ENCODE data around the gene CCBE1. TPM values are rescaled to one million over a fixed set of nuclear protein-coding genes. Genes with fewer than 3 reads are reported as not detected.

CCBE1 gene
- total and polyA plus RNA-seq, 5 experiments from 2014 or later = 0.36 TPM; not detected in 4

- no peaks in the 10 kb centered on the region for H3K36me3 Mint-ChIP-seq
- POLR2A ChIA-PET = no interaction called here
- peaks cover 0 to 3% (median 0%) of the 10 kb centered on the region in 9 donors for H3K9me3 Mint-ChIP-seq
- H3K4me3 Mint-ChIP-seq = no peak overlapping the region
- H3K4me1 Mint-ChIP-seq = no peaks in the 10 kb centered on the region
- ATAC-seq (no peak), DNase-seq (no peak)
- peaks cover 0 to 11% (median 6%) of the 10 kb centered on the region in 5 donors for H3K27me3 Mint-ChIP-seq
- H3K27ac Mint-ChIP-seq = no peak overlapping the region
These were observed 80.7 kb downstream of the CCBE1 start for GRCh38 chr18:59616501-59616900.

- POLR2A ChIA-PET = no interaction called here
- DNase-seq = no peak
- H3K27ac Mint-ChIP-seq = no peak overlapping the region
- no peaks in the 10 kb centered on the region for H3K4me1 Mint-ChIP-seq
- H3K27me3 Mint-ChIP-seq = peaks cover 0 to 13% (median 1%) of the 10 kb centered on the region in 5 donors
- no peak for ATAC-seq
- no peaks in the 10 kb centered on the region for H3K36me3 Mint-ChIP-seq
- no peak overlapping the region for H3K4me3 Mint-ChIP-seq
- peaks cover 0 to 6% (median 0%) of the 10 kb centered on the region in 9 donors for H3K9me3 Mint-ChIP-seq
These were observed 83.3 kb downstream of the CCBE1 start for GRCh38 chr18:59613903-59614302.

- ATAC-seq (no peak), DNase-seq (no peak)
- Mint-ChIP-seq H3K4me3 (no peak overlapping the region), H3K9me3 (peaks cover 0 to 10% (median 0%) of the 10 kb centered on the region in 9 donors), H3K36me3 (no peaks in the 10 kb centered on the region), H3K27ac (no peak overlapping the region), H3K4me1 (no peaks in the 10 kb centered on the region), H3K27me3 (peaks cover 0 to 16% (median 0%) of the 10 kb centered on the region in 5 donors)
- POLR2A ChIA-PET = no interaction called here
These were observed 84.8 kb downstream of the CCBE1 start for GRCh38 chr18:59612381-59612780.

GRCh38 chr18:59610546-59611140 is 86.6 kb downstream of the CCBE1 start:
- Mint-ChIP-seq H3K27me3 (peaks cover 0 to 11% (median 0%) of the 10 kb centered on the region in 5 donors), H3K9me3 (peaks cover 0 to 10% (median 0%) of the 10 kb centered on the region in 9 donors), H3K27ac (no peak overlapping the region), H3K36me3 (no peaks in the 10 kb centered on the region), H3K4me1 (no peaks in the 10 kb centered on the region), H3K4me3 (no peak overlapping the region)
- POLR2A ChIA-PET = no interaction called here
- DNase-seq = no peak
- ATAC-seq = no peak

- no peak overlapping the region for H3K4me3 Mint-ChIP-seq
- no peaks in the 10 kb centered on the region for H3K36me3 Mint-ChIP-seq
- POLR2A ChIA-PET = no interaction called here
- no peaks in the 10 kb centered on the region for H3K4me1 Mint-ChIP-seq
- no peak for ATAC-seq
- H3K27ac Mint-ChIP-seq = no peak overlapping the region
- peaks cover 0 to 10% (median 0%) of the 10 kb centered on the region in 9 donors for H3K9me3 Mint-ChIP-seq
- DNase-seq = no peak
- peaks cover 0 to 9% (median 0%) of the 10 kb centered on the region in 5 donors for H3K27me3 Mint-ChIP-seq
These were observed 87.6 kb downstream of the CCBE1 start for GRCh38 chr18:59609654-59610053.

- POLR2A ChIA-PET = no interaction called here
- Mint-ChIP-seq H3K9me3 (peaks cover 0 to 10% (median 0%) of the 10 kb centered on the region in 9 donors), H3K4me3 (no peak overlapping the region), H3K4me1 (no peaks in the 10 kb centered on the region), H3K27me3 (peaks cover 0 to 9% (median 0%) of the 10 kb centered on the region in 5 donors), H3K36me3 (no peaks in the 10 kb centered on the region), H3K27ac (no peak overlapping the region)
- DNase-seq = no peak
- ATAC-seq = no peak
These were observed 89.8 kb downstream of the CCBE1 start for GRCh38 chr18:59607471-59607870.

- H3K4me1 Mint-ChIP-seq = no peaks in the 10 kb centered on the region
- no peaks in the 10 kb centered on the region for H3K36me3 Mint-ChIP-seq
- POLR2A ChIA-PET = no interaction called here
- peaks cover 0 to 9% (median 0%) of the 10 kb centered on the region in 5 donors for H3K27me3 Mint-ChIP-seq
- H3K27ac Mint-ChIP-seq = no peak overlapping the region
- DNase-seq = no peak
- no peak for ATAC-seq
- H3K9me3 Mint-ChIP-seq = peaks cover 0 to 10% (median 0%) of the 10 kb centered on the region in 9 donors
- H3K4me3 Mint-ChIP-seq = no peak overlapping the region
These were observed 90.2 kb downstream of the CCBE1 start for GRCh38 chr18:59607078-59607379.

- no peak overlapping the region for H3K4me3 Mint-ChIP-seq
- peaks cover 0 to 10% (median 0%) of the 10 kb centered on the region in 9 donors for H3K9me3 Mint-ChIP-seq
- H3K36me3 Mint-ChIP-seq = no peaks in the 10 kb centered on the region
- no peak for ATAC-seq
- no peak overlapping the region for H3K27ac Mint-ChIP-seq
- no peak for DNase-seq
- POLR2A ChIA-PET = no interaction called here
- no peaks in the 10 kb centered on the region for H3K4me1 Mint-ChIP-seq
- peaks cover 0 to 9% (median under 1%) of the 10 kb centered on the region in 5 donors for H3K27me3 Mint-ChIP-seq
These were observed 90.8 kb downstream of the CCBE1 start for GRCh38 chr18:59606193-59607077.

- H3K9me3 Mint-ChIP-seq = peaks cover 0 to 10% (median 0%) of the 10 kb centered on the region in 9 donors
- ATAC-seq (no peak), DNase-seq (no peak)
- no peak overlapping the region for H3K27ac Mint-ChIP-seq
- peaks cover 0 to 10% (median 2%) of the 10 kb centered on the region in 5 donors for H3K27me3 Mint-ChIP-seq
- POLR2A ChIA-PET = no interaction called here
- H3K4me3 Mint-ChIP-seq = no peak overlapping the region
- no peaks in the 10 kb centered on the region for H3K36me3 Mint-ChIP-seq
- H3K4me1 Mint-ChIP-seq = no peaks in the 10 kb centered on the region
These were observed 91.5 kb downstream of the CCBE1 start for GRCh38 chr18:59605633-59606192.

GRCh38 chr18:59604877-59605276 is 92.3 kb downstream of the CCBE1 start:
- Mint-ChIP-seq H3K4me3 (no peak overlapping the region), H3K27ac (no peak overlapping the region), H3K36me3 (no peaks in the 10 kb centered on the region), H3K4me1 (no peaks in the 10 kb centered on the region), H3K9me3 (peaks cover 0 to 10% (median 0%) of the 10 kb centered on the region in 9 donors), H3K27me3 (peaks cover 0 to 13% (median 2%) of the 10 kb centered on the region in 5 donors)
- DNase-seq = no peak
- ATAC-seq = no peak
- POLR2A ChIA-PET = no interaction called here

- H3K4me3 Mint-ChIP-seq = no peak overlapping the region
- no peak overlapping the region for H3K27ac Mint-ChIP-seq
- no peaks in the 10 kb centered on the region for H3K4me1 Mint-ChIP-seq
- POLR2A ChIA-PET = no interaction called here
- no peak for DNase-seq
- no peaks in the 10 kb centered on the region for H3K36me3 Mint-ChIP-seq
- peaks cover 0 to 2% (median 0%) of the 10 kb centered on the region in 9 donors for H3K9me3 Mint-ChIP-seq
- no peak for ATAC-seq
- peaks cover 0 to 9% (median 1%) of the 10 kb centered on the region in 5 donors for H3K27me3 Mint-ChIP-seq
These were observed 100.2 kb downstream of the CCBE1 start for GRCh38 chr18:59597049-59597448.

GRCh38 chr18:59593291-59593717 is 103.9 kb downstream of the CCBE1 start:
- Mint-ChIP-seq H3K27me3 (peaks cover 0 to 3% (median 0%) of the 10 kb centered on the region in 5 donors), H3K4me1 (no peaks in the 10 kb centered on the region), H3K4me3 (no peak overlapping the region), H3K27ac (no peak overlapping the region), H3K36me3 (no peaks in the 10 kb centered on the region), H3K9me3 (peaks cover 0 to 2% (median 0%) of the 10 kb centered on the region in 9 donors)
- POLR2A ChIA-PET = no interaction called here
- DNase-seq (no peak), ATAC-seq (no peak)

GRCh38 chr18:59592624-59593023 is 104.6 kb downstream of the CCBE1 start:
- Mint-ChIP-seq H3K4me1 (no peaks in the 10 kb centered on the region), H3K9me3 (peaks cover 0 to 2% (median 0%) of the 10 kb centered on the region in 9 donors), H3K4me3 (no peak overlapping the region), H3K27me3 (peaks cover 0 to 1% (median 0%) of the 10 kb centered on the region in 5 donors), H3K27ac (no peak overlapping the region), H3K36me3 (no peaks in the 10 kb centered on the region)
- POLR2A ChIA-PET = no interaction called here
- DNase-seq = no peak
- no peak for ATAC-seq

Data from naive thymus-derived CD8-positive, alpha-beta T cell (primary cell).